ENCODE measurements around the gene NXPH3. TPM values are rescaled to one million over a fixed set of nuclear protein-coding genes. Genes with fewer than 3 reads are reported as not detected.

Gene NXPH3
- total and polyA plus RNA-seq, 2 of the 13 experiments (the other 11 are each of a cell fraction or from before 2014, with no cell fraction given) = 0.04 to 0.58 TPM

- TF ChIP-seq, protein P1, sequence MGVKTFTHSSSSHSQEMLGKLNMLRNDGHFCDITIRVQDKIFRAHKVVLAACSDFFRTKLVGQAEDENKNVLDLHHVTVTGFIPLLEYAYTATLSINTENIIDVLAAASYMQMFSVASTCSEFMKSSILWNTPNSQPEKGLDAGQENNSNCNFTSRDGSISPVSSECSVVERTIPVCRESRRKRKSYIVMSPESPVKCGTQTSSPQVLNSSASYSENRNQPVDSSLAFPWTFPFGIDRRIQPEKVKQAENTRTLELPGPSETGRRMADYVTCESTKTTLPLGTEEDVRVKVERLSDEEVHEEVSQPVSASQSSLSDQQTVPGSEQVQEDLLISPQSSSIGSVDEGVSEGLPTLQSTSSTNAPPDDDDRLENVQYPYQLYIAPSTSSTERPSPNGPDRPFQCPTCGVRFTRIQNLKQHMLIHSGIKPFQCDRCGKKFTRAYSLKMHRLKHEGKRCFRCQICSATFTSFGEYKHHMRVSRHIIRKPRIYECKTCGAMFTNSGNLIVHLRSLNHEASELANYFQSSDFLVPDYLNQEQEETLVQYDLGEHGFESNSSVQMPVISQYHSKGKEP (CRISPR knock-in tag; IDR thresholded peaks at IDR 0.05) = no peak
Observed at GRCh38 chr17:49578414-49578813, 2.7 kb downstream of the NXPH3 start (continued).

- CTCF ChIA-PET (ENCODE audit: low intra/inter-chr PET ratio, low total read pairs) = no interaction called here
- 74% methylated on average over 14 of the region's 17 CpGs for WGBS (ENCODE audit: low lambda C conversion rate)
Observed at GRCh38 chr17:49578952-49579500, 3.4 kb downstream of the NXPH3 start.

More at GRCh38 chr17:49578952-49579500, 3.4 kb downstream of the NXPH3 start:
- peaks cover 5 to 50% of the 10 kb centered on the region in 2 experiments for H3K27me3 ChIP-seq (ENCODE audit: control insufficient read depth in 1 of 2, insufficient read depth in 2 of 2, low read length in 2 of 2)
- POLR2A ChIA-PET = no interaction called here
- intact Hi-C loops (cut with micrococcal nuclease; ENCODE audit: unreplicated experiment) (no loop called here), in situ Hi-C loops (cut with HindIII; ENCODE audit: extremely low pct_ligation_motif_present, low pct_unique_long_range_greater_than_20kb) (no loop called here)
- no peak overlapping the region for H3K9ac ChIP-seq (ENCODE audit: insufficient read depth, low read depth, low read length)
- no peaks in the 10 kb centered on the region for H3K9me3 ChIP-seq (ENCODE audit: low read length)
- H2AFZ ChIP-seq (ENCODE audit: low read length) = no peak overlapping the region
- no peaks in the 10 kb centered on the region for H3K36me3 ChIP-seq (replicated peaks in 1 of 2; ENCODE audit: control insufficient read depth in 1 of 2, insufficient read depth in 2 of 2, low read length in 2 of 2)
- H3K4me2 ChIP-seq (ENCODE audit: low read depth, low read length) = no peak overlapping the region
- H3K79me2 ChIP-seq (ENCODE audit: insufficient read depth, low read length) = no peaks in the 10 kb centered on the region
- ATAC-seq (no peak), FAIRE-seq (no peak), DNase-seq (ENCODE audit: low spot score) (no peak)
- TF ChIP-seq ZNF253 (CRISPR knock-in tag; IDR thresholded peaks at IDR 0.05; ENCODE audit: borderline replicate concordance) = no peak
- TF ChIP-seq ARNT (IDR thresholded peaks at IDR 0.05) = no peak
- no peak for TF ChIP-seq ZNF34 (CRISPR knock-in tag; IDR thresholded peaks at IDR 0.05; ENCODE audit: borderline replicate concordance)
- no peak for TF ChIP-seq RARA (CRISPR knock-in tag; IDR thresholded peaks at IDR 0.05)
- TF ChIP-seq ZNF432 (CRISPR knock-in tag; IDR thresholded peaks at IDR 0.05; ENCODE audit: borderline replicate concordance) = no peak
- no peak for TF ChIP-seq THAP8 (CRISPR knock-in tag; IDR thresholded peaks at IDR 0.05; ENCODE audit: borderline replicate concordance)
- TF ChIP-seq CENPBD1 (CRISPR knock-in tag; IDR thresholded peaks at IDR 0.05; ENCODE audit: borderline replicate concordance, low read depth) = no peak
- TF ChIP-seq ETS1 (CRISPR knock-in tag; IDR thresholded peaks at IDR 0.05) = no peak
- TF ChIP-seq TEAD3 (CRISPR knock-in tag; optimal IDR thresholded peaks at IDR 0.05; ENCODE audit: borderline replicate concordance) = no peak
- TF ChIP-seq ZNF547 (CRISPR knock-in tag; IDR thresholded peaks at IDR 0.05) = no peak
- BruUV-seq (replicated peaks) = no TSS peak
- H3K4me3 ChIP-seq (replicated peaks in 1 of 3; ENCODE audit: insufficient read depth in 1 of 3, low read depth in 2 of 3, low read length in 3 of 3) = no peak overlapping the region
- no peak overlapping the region for H3K27ac ChIP-seq (ENCODE audit: extremely low read length, insufficient read depth, low read length)
- H4K20me1 ChIP-seq (ENCODE audit: insufficient read depth, low read length) = no peaks in the 10 kb centered on the region
- peaks cover 22% of the 10 kb centered on the region for H3K4me1 ChIP-seq (ENCODE audit: insufficient read depth, low read length)

Data from HepG2 (cell line).